SU-DHL-6 (cell line): Measurements from ENCODE around the gene RPRML.
"Not testable (repeated sequence)": the region's sequence is repeated elsewhere in the genome, so short reads cannot be mapped to it uniquely, and the experiment has no call there.

ENCODE experiments used
- H2AFZ ChIP-seq: fragments of 200-600 bp; sonication (generic); 2 replicates; pipeline ENCODE4 v1.6.1; 2014; ENCODE audit warnings: low read depth, mild to moderate bottlenecking, moderate library complexity, mixed read lengths, antibody characterized with exemption, low read length; ENCODE audit not compliant: severe bottlenecking
- H3F3A ChIP-seq: fragments of 200-600 bp; shearing (Covaris generic); 2 replicates; pipeline ENCODE4 v1.6.0; 2016; ENCODE audit warnings: antibody characterized with exemption, mild to moderate bottlenecking; ENCODE audit not compliant: insufficient read depth
- H3K27ac ChIP-seq: fragments of 200-600 bp; sonication (generic); 2 replicates; pipeline ENCODE4 v1.5.1; 2016; ENCODE audit warnings: low read depth, mild to moderate bottlenecking, low read length, moderate library complexity, mixed read lengths
- H3K27me3 ChIP-seq: fragments of 200-600 bp; sonication (generic), shearing (Covaris generic); 2 replicates; pipeline ENCODE4 v1.6.0; 2014; ENCODE audit warnings: mild to moderate bottlenecking, low read length
- H3K36me3 ChIP-seq: fragments of 200-600 bp; sonication (generic); 2 replicates; pipeline ENCODE4 v1.6.1; 2014; ENCODE audit warnings: mild to moderate bottlenecking, low read length, mixed read lengths
- H3K4me2 ChIP-seq: fragments of 300-600, 200-600 bp; shearing (Covaris generic), sonication (generic); 2 replicates; pipeline ENCODE4 v1.6.0; 2014; ENCODE audit warnings: low read length, low read depth, mild to moderate bottlenecking; ENCODE audit not compliant: poor library complexity, severe bottlenecking
- H3K4me3 ChIP-seq: fragments of 200-600 bp; sonication (generic); 2 replicates; pipeline ENCODE4 v1.5.1; 2014; ENCODE audit warnings: antibody characterized with exemption, low read length, mild to moderate bottlenecking, mixed read lengths; ENCODE audit not compliant: insufficient read depth, poor library complexity, severe bottlenecking
- H3K79me2 ChIP-seq: fragments of 200-600 bp; sonication (generic); 2 replicates; pipeline ENCODE4 v1.6.1; 2014; ENCODE audit warnings: mild to moderate bottlenecking, low read length, moderate library complexity; ENCODE audit not compliant: insufficient read depth
- H3K9ac ChIP-seq: fragments of 200-600 bp; sonication (generic); 2 replicates; pipeline ENCODE4 v1.7.0; 2014; ENCODE audit warnings: mild to moderate bottlenecking, low read length
- H3K9me2 ChIP-seq: fragments of 200-600 bp; sonication (generic); replicated peaks from 2 replicates; pipeline ENCODE4 v1.6.1; 2014; ENCODE audit warnings: low read length; ENCODE audit not compliant: insufficient read depth
- H3K9me3 ChIP-seq: fragments of 200-600 bp; sonication (generic); 2 replicates; pipeline ENCODE4 v1.6.1; 2014; ENCODE audit warnings: low read length, mixed read lengths; ENCODE audit not compliant: insufficient read depth
- H4K20me1 ChIP-seq: fragments of 200-600 bp; sonication (generic); 2 replicates; pipeline ENCODE4 v1.6.1; 2014; ENCODE audit warnings: low read depth, mild to moderate bottlenecking, antibody characterized with exemption, low read length, moderate library complexity, mixed read lengths
- EZH2phosphoT487 ChIP-seq: fragments of 200-600 bp; sonication (generic), shearing (Covaris generic); conservative IDR thresholded peaks from 2 replicates; pipeline ENCODE4 v1.6.1; 2018; ENCODE audit warnings: mild to moderate bottlenecking, antibody characterized with exemption, low read length, moderate library complexity, mixed read lengths
- TF ChIP-seq, protein P1 (sequence below): fragments of 200-600 bp; sonication (generic); IDR thresholded peaks from one replicate; pipeline ENCODE4 v1.5.1; 2017; ENCODE audit warnings: antibody characterized with exemption, mild to moderate bottlenecking, low read length, moderate library complexity; ENCODE audit not compliant: insufficient read depth, poor library complexity, severe bottlenecking

RPRML gene

DNA sequence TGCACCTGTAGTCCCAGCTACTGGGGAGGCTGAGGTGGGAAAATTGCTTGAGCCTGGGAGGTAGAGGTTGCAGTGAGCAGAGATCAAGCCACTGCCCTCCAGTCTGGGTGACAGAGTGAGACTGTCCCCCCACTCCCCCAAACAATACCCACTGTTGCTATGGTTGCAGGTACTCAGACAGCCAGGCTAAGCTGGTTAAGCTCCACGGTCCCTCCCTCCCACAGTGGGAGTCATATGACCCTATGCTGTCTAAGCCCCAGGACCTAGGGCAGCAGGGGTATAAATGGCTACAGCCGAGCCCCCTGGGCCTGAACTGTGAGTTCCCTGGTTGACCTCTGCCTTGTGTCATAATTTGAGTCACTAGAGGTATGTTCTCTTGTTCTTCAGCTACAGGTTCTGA is 15.9 kb upstream of the RPRML start:
- no peak overlapping the region for H3K9ac ChIP-seq
- H3K79me2 ChIP-seq: no peaks in the 10 kb centered on the region
- no peak overlapping the region for H3K27ac ChIP-seq
- no peaks in the 10 kb centered on the region for H3F3A ChIP-seq
- H4K20me1 ChIP-seq: no peaks in the 10 kb centered on the region
- no peak overlapping the region for H3K4me2 ChIP-seq
- no peaks in the 10 kb centered on the region for H3K9me2 ChIP-seq
- no peak overlapping the region for H2AFZ ChIP-seq
- no peak overlapping the region for H3K4me3 ChIP-seq
- no peaks in the 10 kb centered on the region for H3K36me3 ChIP-seq
- no peaks in the 10 kb centered on the region for H3K27me3 ChIP-seq
- TF ChIP-seq, protein P1, sequence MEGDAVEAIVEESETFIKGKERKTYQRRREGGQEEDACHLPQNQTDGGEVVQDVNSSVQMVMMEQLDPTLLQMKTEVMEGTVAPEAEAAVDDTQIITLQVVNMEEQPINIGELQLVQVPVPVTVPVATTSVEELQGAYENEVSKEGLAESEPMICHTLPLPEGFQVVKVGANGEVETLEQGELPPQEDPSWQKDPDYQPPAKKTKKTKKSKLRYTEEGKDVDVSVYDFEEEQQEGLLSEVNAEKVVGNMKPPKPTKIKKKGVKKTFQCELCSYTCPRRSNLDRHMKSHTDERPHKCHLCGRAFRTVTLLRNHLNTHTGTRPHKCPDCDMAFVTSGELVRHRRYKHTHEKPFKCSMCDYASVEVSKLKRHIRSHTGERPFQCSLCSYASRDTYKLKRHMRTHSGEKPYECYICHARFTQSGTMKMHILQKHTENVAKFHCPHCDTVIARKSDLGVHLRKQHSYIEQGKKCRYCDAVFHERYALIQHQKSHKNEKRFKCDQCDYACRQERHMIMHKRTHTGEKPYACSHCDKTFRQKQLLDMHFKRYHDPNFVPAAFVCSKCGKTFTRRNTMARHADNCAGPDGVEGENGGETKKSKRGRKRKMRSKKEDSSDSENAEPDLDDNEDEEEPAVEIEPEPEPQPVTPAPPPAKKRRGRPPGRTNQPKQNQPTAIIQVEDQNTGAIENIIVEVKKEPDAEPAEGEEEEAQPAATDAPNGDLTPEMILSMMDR: no peak
- no peak for TF ChIP-seq EZH2phosphoT487
- H3K9me3 ChIP-seq: no peaks in the 10 kb centered on the region

DNA sequence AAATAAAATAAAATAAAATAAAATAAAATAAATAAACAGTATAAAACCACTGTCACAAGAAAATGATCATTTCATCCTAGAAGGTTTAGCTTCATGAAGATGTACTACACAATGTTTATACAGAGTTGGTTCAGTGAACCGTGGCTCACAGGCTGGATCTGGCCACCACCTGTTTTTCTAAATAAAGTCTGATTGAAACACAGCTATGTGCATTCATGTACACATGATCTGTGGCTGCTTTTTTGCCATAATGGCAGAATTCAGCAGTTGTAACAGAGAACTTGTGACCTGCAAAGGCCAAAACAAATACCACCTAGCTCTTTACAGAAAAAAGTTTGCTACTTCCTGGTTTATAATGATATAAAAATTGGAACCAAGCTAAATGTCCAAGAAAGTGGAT is 12.6 kb upstream of the RPRML start:
- Histone ChIP-seq H3K9me2 (no peaks in the 10 kb centered on the region), H3K27ac (no peak overlapping the region), H3K36me3 (no peaks in the 10 kb centered on the region), H3K4me2 (peak overlapping the region; percentile 23), H3K4me3 (no peak overlapping the region), H3K9ac (no peak overlapping the region), H3F3A (no peaks in the 10 kb centered on the region), H4K20me1 (no peaks in the 10 kb centered on the region), H3K79me2 (no peaks in the 10 kb centered on the region), H2AFZ (no peak overlapping the region), H3K9me3 (no peaks in the 10 kb centered on the region), H3K27me3 (no peaks in the 10 kb centered on the region)
- TF ChIP-seq, protein P1: no peak
- TF ChIP-seq EZH2phosphoT487: no peak

- no peak for TF ChIP-seq EZH2phosphoT487
- TF ChIP-seq, protein P1: no peak
- Histone ChIP-seq H3K79me2 (no peaks in the 10 kb centered on the region), H2AFZ (no peak overlapping the region), H3K27me3 (no peaks in the 10 kb centered on the region), H4K20me1 (no peaks in the 10 kb centered on the region), H3K9me3 (no peaks in the 10 kb centered on the region), H3K4me2 (no peak overlapping the region), H3K36me3 (no peaks in the 10 kb centered on the region), H3F3A (no peaks in the 10 kb centered on the region), H3K4me3 (no peak overlapping the region), H3K9me2 (no peaks in the 10 kb centered on the region), H3K9ac (no peak overlapping the region), H3K27ac (no peak overlapping the region)
Measured at GRCh38 chr17:46989637-46990431, 10.8 kb upstream of the RPRML start.

DNA sequence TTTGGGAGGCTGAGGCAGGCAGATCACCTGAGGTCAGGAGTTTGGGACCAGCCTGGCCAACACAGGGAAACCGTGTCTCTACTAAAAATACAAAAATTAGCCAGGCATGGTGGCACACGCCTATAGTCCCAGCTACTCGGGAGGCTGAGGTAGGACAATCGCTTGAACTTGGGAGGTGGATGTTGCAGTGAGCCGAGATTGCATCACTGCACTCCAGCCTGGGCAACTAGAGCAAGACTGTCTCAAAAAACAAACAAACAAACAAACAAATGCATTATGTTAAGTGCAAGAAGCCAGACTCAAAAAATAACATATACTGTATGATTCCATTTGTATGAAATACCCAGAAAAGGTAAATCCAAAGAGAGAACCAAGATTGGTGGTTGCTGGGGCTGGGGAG is 8.9 kb upstream of the RPRML start:
- not testable (repeated sequence) for H3K9ac ChIP-seq, H3F3A ChIP-seq, H3K9me2 ChIP-seq, H3K27me3 ChIP-seq, H2AFZ ChIP-seq, H4K20me1 ChIP-seq, H3K27ac ChIP-seq, H3K36me3 ChIP-seq, H3K4me2 ChIP-seq, H3K9me3 ChIP-seq, H3K4me3 ChIP-seq, H3K79me2 ChIP-seq
